HepG2 (cell line): Measurements from ENCODE around the gene RIPPLY2. TPM values are rescaled to one million over a fixed set of nuclear protein-coding genes. Genes with fewer than 3 reads are reported as not detected.

Experiments
- IRF2 ChIP-seq: IDR thresholded peaks from 2 replicates; pipeline ENCODE4 v1.6.1; 2018; ENCODE audit warnings: missing genetic modification reagents, missing compliant biosample characterization
- ISX ChIP-seq: sonication (generic); formaldehyde crosslinking; conservative IDR thresholded peaks from 2 replicates; pipeline ENCODE4 v1.5.0; 2020; ENCODE audit warnings: missing genetic modification reagents
- MTF1 ChIP-seq: sonication (generic); formaldehyde crosslinking; IDR thresholded peaks from 2 replicates; pipeline ENCODE4 v1.5.0; 2020; ENCODE audit warnings: missing genetic modification reagents
- NBN ChIP-seq: fragments of 450-650 bp; conservative IDR thresholded peaks from 2 replicates; pipeline ENCODE4 v1.6.1; 2017
- NR1H2 ChIP-seq: sonication (generic); formaldehyde crosslinking; IDR thresholded peaks from 2 replicates; pipeline ENCODE4 v1.8.1; 2022; ENCODE audit warnings: low read depth, missing genetic modification reagents, borderline replicate concordance
- PLRG1 ChIP-seq: fragments of 450-650 bp; conservative IDR thresholded peaks from 2 replicates; pipeline ENCODE4 v1.6.1; 2016
- SIN3B ChIP-seq: fragments of 150-350 bp; IDR thresholded peaks from 2 replicates; pipeline ENCODE4 v1.6.1; 2014; ENCODE audit warnings: low read length
- TOE1 ChIP-seq: sonication (generic); formaldehyde crosslinking; IDR thresholded peaks from 2 replicates; pipeline ENCODE4 v1.4.0; 2020; ENCODE audit warnings: mild to moderate bottlenecking, missing genetic modification reagents
- TP53 ChIP-seq: sonication (generic); formaldehyde crosslinking; conservative IDR thresholded peaks from 2 replicates; pipeline ENCODE4 v1.4.0; 2020; ENCODE audit warnings: missing genetic modification reagents
- U2AF1 ChIP-seq: fragments of 200-400 bp; formaldehyde crosslinking; optimal IDR thresholded peaks from 2 replicates; pipeline ENCODE3; 2017; ENCODE audit warnings: mild to moderate bottlenecking, low read depth, low read length
- ZBTB42 ChIP-seq: sonication (generic); formaldehyde crosslinking; IDR thresholded peaks from 2 replicates; pipeline ENCODE4 v1.5.0; 2020; ENCODE audit warnings: mild to moderate bottlenecking, missing genetic modification reagents
- ZKSCAN1 ChIP-seq: fragments of 150-350 bp; IDR thresholded peaks from 2 replicates; pipeline ENCODE4 v1.6.1; 2014; ENCODE audit warnings: low read length
- ZNF205 ChIP-seq: IDR thresholded peaks from 2 replicates; pipeline ENCODE4 v1.6.1; 2018; ENCODE audit warnings: missing biosample characterization, missing genetic modification reagents
- ZNF282 ChIP-seq: fragments of 450-650 bp; IDR thresholded peaks from 2 replicates; pipeline ENCODE4 v1.6.1; 2018; ENCODE audit not compliant: partially characterized antibody
- ZNF292 ChIP-seq: sonication (generic); formaldehyde crosslinking; IDR thresholded peaks from 2 replicates; pipeline ENCODE4 v1.8.1; 2022; ENCODE audit warnings: mild to moderate bottlenecking, low read depth, missing genetic modification reagents, borderline replicate concordance
- ZNF484 ChIP-seq: sonication (generic); formaldehyde crosslinking; IDR thresholded peaks from 2 replicates; pipeline ENCODE4 v1.5.1; 2020; ENCODE audit warnings: mild to moderate bottlenecking, low read depth, missing genetic modification reagents, borderline replicate concordance
- ZNF546 ChIP-seq: sonication (generic); formaldehyde crosslinking; conservative IDR thresholded peaks from 2 replicates; pipeline ENCODE4 v1.8.1; 2023; ENCODE audit warnings: mild to moderate bottlenecking, missing genetic modification reagents
- ZNF558 ChIP-seq: sonication (generic); formaldehyde crosslinking; IDR thresholded peaks from 2 replicates; pipeline ENCODE4 v1.9.0; 2022; ENCODE audit warnings: mild to moderate bottlenecking, missing genetic modification reagents, borderline replicate concordance
- polyA plus RNA-seq, 8 experiments: library from polyadenylated mRNA; depleted of rRNA in 3 of 8; stranded (reverse) in 7 of 8; unstranded in 1 of 8; fragments of >200 nt; fragmentation: Illumina TruSeq in 4 of 8; extraction: Trizol in 4 of 8; gene quantifications; 2 replicates each; pipeline versions ENCODE4 v1.2.1 to v1.2.3, GENCODE V29; 2011 to 2016; ENCODE audit warnings: low read depth in 4 of 8, missing spikeins in 1 of 8, mixed read lengths in 1 of 8; ENCODE audit not compliant: insufficient read depth in 1 of 8
- total RNA-seq, 5 experiments: library from RNA; depleted of rRNA; stranded (reverse); fragments of >200 nt; fragmentation: Illumina TruSeq; extraction: Trizol; gene quantifications; 2 replicates each; pipeline ENCODE4 v1.2.3, GENCODE V29; 2016; ENCODE audit warnings: low read depth in 1 of 5
- TF ChIP-seq, protein P1 (sequence below): IDR thresholded peaks from 2 replicates; pipeline ENCODE4 v1.6.1; 2016; ENCODE audit warnings: control low read depth
- TF ChIP-seq, protein P2 (sequence below): sonication (generic); formaldehyde crosslinking; IDR thresholded peaks from 2 replicates; pipeline ENCODE4 v1.5.0; 2020; ENCODE audit warnings: missing genetic modification reagents
- TF ChIP-seq, protein P3 (sequence below): sonication (generic); formaldehyde crosslinking; IDR thresholded peaks from 2 replicates; pipeline ENCODE4 v1.5.0; 2020; ENCODE audit warnings: missing genetic modification reagents

Gene RIPPLY2
- total and polyA plus RNA-seq, 2 of the 13 experiments (the other 11 are each of a cell fraction or from before 2014, with no cell fraction given) = not detected

DNA sequence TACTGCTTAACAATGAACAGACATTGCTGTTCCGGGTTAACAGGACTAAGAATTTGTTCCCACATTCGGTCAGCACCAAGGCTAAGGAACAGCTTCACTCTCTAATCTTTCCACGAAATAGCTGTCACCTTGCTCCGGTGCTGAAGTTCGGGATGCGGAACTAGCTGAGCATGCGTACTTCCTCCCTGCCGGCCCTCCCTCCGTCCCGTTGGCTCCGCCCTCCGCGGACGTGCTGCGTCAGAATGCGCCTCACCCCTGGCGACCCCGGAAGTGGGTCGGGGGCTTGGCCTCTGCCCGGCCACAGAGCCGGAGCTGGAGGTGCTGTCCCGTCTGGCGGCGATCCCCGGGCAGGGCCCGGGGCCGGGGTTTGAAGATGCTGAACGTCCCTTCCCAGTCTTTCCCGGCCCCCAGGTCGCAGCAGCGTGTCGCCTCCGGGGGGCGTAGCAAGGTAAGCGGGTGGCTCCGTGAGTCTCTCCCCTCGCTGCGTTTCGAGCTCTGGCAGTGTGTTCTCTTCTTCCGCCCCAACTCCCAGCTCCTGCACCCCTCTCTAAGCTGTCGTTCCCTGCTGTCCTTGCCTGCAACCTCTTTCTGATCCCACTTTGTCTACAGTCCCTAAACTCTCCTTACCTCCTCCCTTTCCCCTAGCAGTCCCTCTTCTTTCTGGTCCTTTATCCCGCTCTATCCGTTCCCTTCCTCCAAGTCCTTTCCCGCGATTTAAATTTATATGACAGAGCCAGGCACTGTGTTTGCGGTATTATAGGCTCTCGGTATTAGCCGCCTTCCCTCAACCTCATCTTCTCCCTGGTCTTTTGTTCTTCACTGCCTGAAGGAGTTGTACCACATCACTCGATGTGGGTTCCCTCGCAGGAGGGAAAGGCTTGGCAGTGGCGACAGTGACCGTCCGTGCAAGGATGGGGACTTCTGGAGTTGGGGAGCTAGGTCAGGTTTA lies 6.5 kb downstream of the RIPPLY2 start, which contains the start of gene CYB5R4 (continued):
- TF ChIP-seq ZBTB42 (CRISPR knock-in tag) = no peak
- TF ChIP-seq ZNF282 = no peak
- TF ChIP-seq, protein P1, sequence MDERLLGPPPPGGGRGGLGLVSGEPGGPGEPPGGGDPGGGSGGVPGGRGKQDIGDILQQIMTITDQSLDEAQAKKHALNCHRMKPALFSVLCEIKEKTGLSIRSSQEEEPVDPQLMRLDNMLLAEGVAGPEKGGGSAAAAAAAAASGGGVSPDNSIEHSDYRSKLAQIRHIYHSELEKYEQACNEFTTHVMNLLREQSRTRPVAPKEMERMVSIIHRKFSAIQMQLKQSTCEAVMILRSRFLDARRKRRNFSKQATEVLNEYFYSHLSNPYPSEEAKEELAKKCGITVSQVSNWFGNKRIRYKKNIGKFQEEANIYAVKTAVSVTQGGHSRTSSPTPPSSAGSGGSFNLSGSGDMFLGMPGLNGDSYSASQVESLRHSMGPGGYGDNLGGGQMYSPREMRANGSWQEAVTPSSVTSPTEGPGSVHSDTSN (CRISPR knock-in tag) = peak; percentile 59; the same call in 1 of the 2 replicates
- TF ChIP-seq ZNF292 (CRISPR knock-in tag) = peak; percentile 77
- TF ChIP-seq U2AF1 = no peak
- TF ChIP-seq IRF2 = peak; percentile 93
- TF ChIP-seq TP53 (CRISPR knock-in tag) = peak; percentile 95
- TF ChIP-seq, protein P2, sequence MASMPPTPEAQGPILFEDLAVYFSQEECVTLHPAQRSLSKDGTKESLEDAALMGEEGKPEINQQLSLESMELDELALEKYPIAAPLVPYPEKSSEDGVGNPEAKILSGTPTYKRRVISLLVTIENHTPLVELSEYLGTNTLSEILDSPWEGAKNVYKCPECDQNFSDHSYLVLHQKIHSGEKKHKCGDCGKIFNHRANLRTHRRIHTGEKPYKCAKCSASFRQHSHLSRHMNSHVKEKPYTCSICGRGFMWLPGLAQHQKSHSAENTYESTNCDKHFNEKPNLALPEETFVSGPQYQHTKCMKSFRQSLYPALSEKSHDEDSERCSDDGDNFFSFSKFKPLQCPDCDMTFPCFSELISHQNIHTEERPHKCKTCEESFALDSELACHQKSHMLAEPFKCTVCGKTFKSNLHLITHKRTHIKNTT (CRISPR knock-in tag) = no peak
- TF ChIP-seq ZNF484 = no peak
- peak; percentile 96 for TF ChIP-seq ZNF205 (CRISPR knock-in tag)
- TF ChIP-seq SIN3B = no peak
- no peak for TF ChIP-seq PLRG1
- TF ChIP-seq ZNF546 = peak; percentile 86; the same call in 1 of the 2 replicates
- TF ChIP-seq MTF1 (CRISPR knock-in tag) = peak; percentile 90; the same call in 1 of the 2 replicates
- no peak for TF ChIP-seq ZKSCAN1
- TF ChIP-seq NR1H2 (CRISPR knock-in tag) = peak; percentile 88; the same call in 1 of the 2 replicates
- TF ChIP-seq ISX = peak; percentile 99
- peak; percentile 77; the same call in 1 of the 2 replicates for TF ChIP-seq TOE1 (CRISPR knock-in tag)
- TF ChIP-seq, protein P3, sequence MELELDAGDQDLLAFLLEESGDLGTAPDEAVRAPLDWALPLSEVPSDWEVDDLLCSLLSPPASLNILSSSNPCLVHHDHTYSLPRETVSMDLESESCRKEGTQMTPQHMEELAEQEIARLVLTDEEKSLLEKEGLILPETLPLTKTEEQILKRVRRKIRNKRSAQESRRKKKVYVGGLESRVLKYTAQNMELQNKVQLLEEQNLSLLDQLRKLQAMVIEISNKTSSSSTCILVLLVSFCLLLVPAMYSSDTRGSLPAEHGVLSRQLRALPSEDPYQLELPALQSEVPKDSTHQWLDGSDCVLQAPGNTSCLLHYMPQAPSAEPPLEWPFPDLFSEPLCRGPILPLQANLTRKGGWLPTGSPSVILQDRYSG (CRISPR knock-in tag) = peak; percentile 97; the same call in 1 of the 2 replicates
- TF ChIP-seq NBN = no peak
- no peak; the same call in 1 of the 2 replicates for TF ChIP-seq ZNF558 (CRISPR knock-in tag)
